Ishikawa (cell line): ENCODE measurements around the gene FGD6.

ENCODE experiments used
- CEBPB ChIP-seq: IDR thresholded peaks from 2 replicates; pipeline ENCODE4 v1.6.1; 2012
- CREB1 ChIP-seq: IDR thresholded peaks from 2 replicates; pipeline ENCODE4 v1.6.1; 2012; ENCODE audit warnings: low read depth
- EGR1 ChIP-seq: IDR thresholded peaks from 2 replicates; pipeline ENCODE4 v1.6.1; 2012
- EP300 ChIP-seq: IDR thresholded peaks from 2 replicates; pipeline ENCODE4 v1.6.1; 2012; ENCODE audit warnings: borderline replicate concordance
- FOXM1 ChIP-seq: IDR thresholded peaks from 2 replicates; pipeline ENCODE4 v1.6.1; 2012; ENCODE audit warnings: low read depth, borderline replicate concordance
- MAX ChIP-seq: IDR thresholded peaks from 2 replicates; pipeline ENCODE4 v1.6.1; 2012
- NFIC ChIP-seq: IDR thresholded peaks from 2 replicates; pipeline ENCODE4 v1.6.1; 2012
- RAD21 ChIP-seq: IDR thresholded peaks from 2 replicates; pipeline ENCODE4 v1.6.1; 2012; ENCODE audit warnings: low read depth
- REST ChIP-seq: IDR thresholded peaks from 2 replicates; pipeline ENCODE4 v1.6.1; 2012; ENCODE audit warnings: low read depth, mild to moderate bottlenecking
- TAF1 ChIP-seq: IDR thresholded peaks from 2 replicates; pipeline ENCODE4 v1.6.1; 2012; ENCODE audit warnings: low read depth, mild to moderate bottlenecking
- TCF12 ChIP-seq: IDR thresholded peaks from 2 replicates; pipeline ENCODE4 v1.6.1; 2012; ENCODE audit warnings: low read depth
- TEAD4 ChIP-seq: IDR thresholded peaks from 2 replicates; pipeline ENCODE4 v1.6.1; 2012
- USF1 ChIP-seq: IDR thresholded peaks from 2 replicates; pipeline ENCODE4 v1.6.1; 2012
- YY1 ChIP-seq: IDR thresholded peaks from 2 replicates; pipeline ENCODE4 v1.6.1; 2012; ENCODE audit warnings: low read depth
- ZBTB7A ChIP-seq: IDR thresholded peaks from 2 replicates; pipeline ENCODE4 v1.6.1; 2012; ENCODE audit warnings: low read depth

Gene FGD6

GRCh38 chr12:95231190-95231589 lies 13.9 kb upstream of the FGD6 start:
- TF ChIP-seq REST (no peak), YY1 (peak; percentile 59)

GRCh38 chr12:95230313-95230712 lies 13.0 kb upstream of the FGD6 start:
- TF ChIP-seq CREB1 = no peak
- no peak for TF ChIP-seq ZBTB7A

GRCh38 chr12:95229636-95230035 lies 12.4 kb upstream of the FGD6 start:
- TF ChIP-seq MAX (no peak), USF1 (no peak), FOXM1 (no peak), TEAD4 (no peak), TAF1 (no peak)

- TF ChIP-seq TEAD4 (no peak), REST (no peak), TCF12 (no peak), NFIC (no peak), CEBPB (no peak), ZBTB7A (no peak), CREB1 (no peak), EGR1 (no peak), TAF1 (no peak), YY1 (no peak), MAX (no peak), USF1 (no peak), FOXM1 (no peak), RAD21 (no peak), EP300 (no peak)
These were observed 11.3 kb upstream of the FGD6 start for GRCh38 chr12:95228617-95229016.

GRCh38 chr12:95227818-95228356 lies 10.6 kb upstream of the FGD6 start:
- TF ChIP-seq EP300 (no peak), ZBTB7A (no peak), EGR1 (no peak), CREB1 (no peak), TCF12 (no peak), RAD21 (no peak), YY1 (no peak), MAX (no peak), CEBPB (no peak), REST (no peak), NFIC (no peak), TEAD4 (no peak), FOXM1 (no peak), TAF1 (no peak), USF1 (no peak)
